Adrenal gland (tissue), 5 donors: ENCODE data around the gene SHISA2.

ENCODE experiments used
- CTCF ChIP-seq, 6 experiments: fragments of 450-650 bp in 4 of 6; fragments of 200-600 bp in 2 of 6; sonication (generic) in 1 of 6; IDR thresholded peaks; 1 replicate in 5 of 6; 2 replicates in 1 of 6; pipeline versions ENCODE4 v1.5.1 to v1.8.0; 2016 to 2021; ENCODE audit warnings: antibody characterized with exemption in 6 of 6, mild to moderate bottlenecking in 2 of 6, moderate library complexity in 1 of 6
- POLR2A ChIP-seq, 2 donors: fragments of 450-650 bp; IDR thresholded peaks; one replicate each; pipeline ENCODE4 v1.6.1; 2017; ENCODE audit warnings: antibody characterized with exemption in 2 of 2, mild to moderate bottlenecking in 2 of 2, moderate library complexity in 1 of 2
- donor health status: DM: no; HTN: no; CAD: no.

DNA sequence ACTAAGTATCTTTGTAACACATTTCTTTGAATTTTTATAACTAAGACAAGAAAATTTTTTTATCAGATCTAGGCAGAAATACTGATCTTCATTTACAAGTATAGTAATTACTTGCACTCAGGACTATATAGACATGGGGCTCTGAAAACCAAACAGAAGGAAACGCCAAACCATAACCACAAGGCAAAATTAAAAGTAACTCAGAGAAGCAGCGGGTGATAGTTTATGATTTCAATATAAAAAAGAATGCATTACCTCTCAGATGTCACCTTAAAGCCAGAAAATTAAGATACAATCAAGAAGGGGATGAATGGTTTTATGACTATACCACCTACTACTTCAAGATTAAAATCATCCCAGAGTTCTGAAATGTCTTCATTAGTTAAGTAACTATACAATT, 6.7 kb downstream of the SHISA2 start:
- no peak for TF ChIP-seq POLR2A (IDR thresholded peaks at IDR 0.05)
- no peak for TF ChIP-seq CTCF (IDR thresholded peaks at IDR 0.05)
